SU-DHL-6 (cell line): ENCODE measurements around the gene CHERP.

Source experiments
- H2AFZ ChIP-seq: fragments of 200-600 bp; sonication (generic); 2 replicates; pipeline ENCODE4 v1.6.1; 2014; ENCODE audit warnings: low read depth, mild to moderate bottlenecking, moderate library complexity, mixed read lengths, antibody characterized with exemption, low read length; ENCODE audit not compliant: severe bottlenecking
- H3F3A ChIP-seq: fragments of 200-600 bp; shearing (Covaris generic); 2 replicates; pipeline ENCODE4 v1.6.0; 2016; ENCODE audit warnings: antibody characterized with exemption, mild to moderate bottlenecking; ENCODE audit not compliant: insufficient read depth
- H3K27ac ChIP-seq: fragments of 200-600 bp; sonication (generic); 2 replicates; pipeline ENCODE4 v1.5.1; 2016; ENCODE audit warnings: low read depth, mild to moderate bottlenecking, low read length, moderate library complexity, mixed read lengths
- H3K27me3 ChIP-seq: fragments of 200-600 bp; sonication (generic), shearing (Covaris generic); 2 replicates; pipeline ENCODE4 v1.6.0; 2014; ENCODE audit warnings: mild to moderate bottlenecking, low read length
- H3K36me3 ChIP-seq: fragments of 200-600 bp; sonication (generic); 2 replicates; pipeline ENCODE4 v1.6.1; 2014; ENCODE audit warnings: mild to moderate bottlenecking, low read length, mixed read lengths
- H3K4me2 ChIP-seq: fragments of 300-600, 200-600 bp; shearing (Covaris generic), sonication (generic); 2 replicates; pipeline ENCODE4 v1.6.0; 2014; ENCODE audit warnings: low read length, low read depth, mild to moderate bottlenecking; ENCODE audit not compliant: poor library complexity, severe bottlenecking
- H3K4me3 ChIP-seq: fragments of 200-600 bp; sonication (generic); 2 replicates; pipeline ENCODE4 v1.5.1; 2014; ENCODE audit warnings: antibody characterized with exemption, low read length, mild to moderate bottlenecking, mixed read lengths; ENCODE audit not compliant: insufficient read depth, poor library complexity, severe bottlenecking
- H3K79me2 ChIP-seq: fragments of 200-600 bp; sonication (generic); 2 replicates; pipeline ENCODE4 v1.6.1; 2014; ENCODE audit warnings: mild to moderate bottlenecking, low read length, moderate library complexity; ENCODE audit not compliant: insufficient read depth
- H3K9ac ChIP-seq: fragments of 200-600 bp; sonication (generic); 2 replicates; pipeline ENCODE4 v1.7.0; 2014; ENCODE audit warnings: mild to moderate bottlenecking, low read length
- H3K9me2 ChIP-seq: fragments of 200-600 bp; sonication (generic); replicated peaks from 2 replicates; pipeline ENCODE4 v1.6.1; 2014; ENCODE audit warnings: low read length; ENCODE audit not compliant: insufficient read depth
- H3K9me3 ChIP-seq: fragments of 200-600 bp; sonication (generic); 2 replicates; pipeline ENCODE4 v1.6.1; 2014; ENCODE audit warnings: low read length, mixed read lengths; ENCODE audit not compliant: insufficient read depth
- H4K20me1 ChIP-seq: fragments of 200-600 bp; sonication (generic); 2 replicates; pipeline ENCODE4 v1.6.1; 2014; ENCODE audit warnings: low read depth, mild to moderate bottlenecking, antibody characterized with exemption, low read length, moderate library complexity, mixed read lengths
- EZH2phosphoT487 ChIP-seq: fragments of 200-600 bp; sonication (generic), shearing (Covaris generic); conservative IDR thresholded peaks from 2 replicates; pipeline ENCODE4 v1.6.1; 2018; ENCODE audit warnings: mild to moderate bottlenecking, antibody characterized with exemption, low read length, moderate library complexity, mixed read lengths
- TF ChIP-seq, protein P1 (sequence below): fragments of 200-600 bp; sonication (generic); IDR thresholded peaks from one replicate; pipeline ENCODE4 v1.5.1; 2017; ENCODE audit warnings: antibody characterized with exemption, mild to moderate bottlenecking, low read length, moderate library complexity; ENCODE audit not compliant: insufficient read depth, poor library complexity, severe bottlenecking

Gene CHERP

DNA sequence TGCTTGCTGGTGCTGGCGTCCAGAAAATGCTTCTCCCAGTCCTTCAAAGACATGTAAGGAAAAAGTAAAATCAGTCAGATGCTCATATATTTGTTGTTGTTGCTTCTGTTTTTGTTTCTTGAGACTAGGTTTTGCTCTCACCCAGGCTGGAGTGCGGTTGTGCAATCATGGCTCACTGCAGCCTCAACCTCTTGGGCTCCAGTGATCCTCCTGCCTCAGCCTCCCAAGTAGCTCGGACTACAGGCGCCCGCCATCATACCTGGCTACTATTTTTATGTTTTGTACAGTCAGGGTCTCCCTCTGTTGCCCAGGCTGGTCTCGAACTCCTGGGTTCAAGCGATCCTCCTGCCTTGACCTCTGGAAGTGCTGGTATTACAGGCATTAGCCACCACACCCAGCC lies 59.5 kb downstream of the CHERP start:
- H3K27me3 ChIP-seq: no peaks in the 10 kb centered on the region
- TF ChIP-seq EZH2phosphoT487: no peak
- TF ChIP-seq, protein P1, sequence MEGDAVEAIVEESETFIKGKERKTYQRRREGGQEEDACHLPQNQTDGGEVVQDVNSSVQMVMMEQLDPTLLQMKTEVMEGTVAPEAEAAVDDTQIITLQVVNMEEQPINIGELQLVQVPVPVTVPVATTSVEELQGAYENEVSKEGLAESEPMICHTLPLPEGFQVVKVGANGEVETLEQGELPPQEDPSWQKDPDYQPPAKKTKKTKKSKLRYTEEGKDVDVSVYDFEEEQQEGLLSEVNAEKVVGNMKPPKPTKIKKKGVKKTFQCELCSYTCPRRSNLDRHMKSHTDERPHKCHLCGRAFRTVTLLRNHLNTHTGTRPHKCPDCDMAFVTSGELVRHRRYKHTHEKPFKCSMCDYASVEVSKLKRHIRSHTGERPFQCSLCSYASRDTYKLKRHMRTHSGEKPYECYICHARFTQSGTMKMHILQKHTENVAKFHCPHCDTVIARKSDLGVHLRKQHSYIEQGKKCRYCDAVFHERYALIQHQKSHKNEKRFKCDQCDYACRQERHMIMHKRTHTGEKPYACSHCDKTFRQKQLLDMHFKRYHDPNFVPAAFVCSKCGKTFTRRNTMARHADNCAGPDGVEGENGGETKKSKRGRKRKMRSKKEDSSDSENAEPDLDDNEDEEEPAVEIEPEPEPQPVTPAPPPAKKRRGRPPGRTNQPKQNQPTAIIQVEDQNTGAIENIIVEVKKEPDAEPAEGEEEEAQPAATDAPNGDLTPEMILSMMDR: no peak
- no peaks in the 10 kb centered on the region for H3K36me3 ChIP-seq
- no peak overlapping the region for H3K27ac ChIP-seq
- H3K9me3 ChIP-seq: no peaks in the 10 kb centered on the region
- no peaks in the 10 kb centered on the region for H3K79me2 ChIP-seq
- no peak overlapping the region for H3K4me3 ChIP-seq
- H3K9ac ChIP-seq: no peak overlapping the region
- no peak overlapping the region for H2AFZ ChIP-seq
- no peak overlapping the region for H3K4me2 ChIP-seq
- H3K9me2 ChIP-seq: no peaks in the 10 kb centered on the region
- H4K20me1 ChIP-seq: no peaks in the 10 kb centered on the region
- H3F3A ChIP-seq: no peaks in the 10 kb centered on the region

DNA sequence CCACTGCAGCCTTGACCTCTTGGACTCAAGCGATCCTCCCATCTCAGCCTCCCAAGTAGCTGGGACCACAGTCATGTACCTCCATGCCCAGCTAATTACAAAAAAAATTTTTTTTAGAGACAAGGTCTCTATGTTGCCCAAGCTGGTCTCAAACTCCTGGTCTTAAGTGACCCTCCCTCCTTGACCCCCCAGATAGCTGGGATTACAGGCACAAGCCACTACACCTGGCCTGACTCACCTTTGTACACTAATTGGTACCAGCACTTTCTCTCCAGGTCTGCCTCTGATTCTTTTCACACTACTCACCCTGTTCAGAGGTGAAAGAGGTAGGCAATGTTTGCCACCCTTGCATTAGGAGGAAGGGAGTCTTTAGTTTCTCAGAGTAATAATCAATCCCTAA lies 64.9 kb downstream of the CHERP start:
- no peak overlapping the region for H3K9ac ChIP-seq
- H3K9me3 ChIP-seq: no peaks in the 10 kb centered on the region
- H3K27me3 ChIP-seq: no peaks in the 10 kb centered on the region
- no peaks in the 10 kb centered on the region for H3K9me2 ChIP-seq
- no peak overlapping the region for H3K27ac ChIP-seq
- no peaks in the 10 kb centered on the region for H3K79me2 ChIP-seq
- H3K4me3 ChIP-seq: no peak overlapping the region
- no peaks in the 10 kb centered on the region for H3K36me3 ChIP-seq
- H2AFZ ChIP-seq: no peak overlapping the region
- no peaks in the 10 kb centered on the region for H4K20me1 ChIP-seq
- no peak overlapping the region for H3K4me2 ChIP-seq
- H3F3A ChIP-seq: no peaks in the 10 kb centered on the region
- TF ChIP-seq EZH2phosphoT487: no peak
- TF ChIP-seq, protein P1: no peak

DNA sequence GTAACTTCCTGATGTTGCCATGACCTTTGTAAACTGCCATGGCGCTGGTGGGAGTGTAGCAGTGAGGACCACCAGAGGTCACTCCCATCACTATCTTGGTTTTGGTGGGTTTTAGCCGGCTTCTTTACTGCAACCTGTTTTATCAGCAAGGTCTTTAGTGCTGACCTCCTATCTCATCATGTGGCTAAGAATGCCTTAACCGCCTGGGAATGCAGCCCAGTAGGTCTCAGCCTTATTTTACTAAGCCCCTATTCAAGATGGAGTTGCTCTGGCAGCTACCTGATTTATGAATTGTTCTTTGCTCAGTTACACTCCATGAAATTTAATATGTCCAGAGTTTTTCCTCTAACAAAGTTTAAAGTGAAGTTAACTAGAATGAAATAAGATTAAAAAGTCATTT lies 65.8 kb downstream of the CHERP start:
- no peaks in the 10 kb centered on the region for H3K36me3 ChIP-seq

More for the DNA sequence above, 65.8 kb downstream of the CHERP start:
- no peak overlapping the region for H3K4me2 ChIP-seq
- no peaks in the 10 kb centered on the region for H3K9me3 ChIP-seq
- H3K79me2 ChIP-seq: peaks cover 3% of the 10 kb centered on the region
- H3F3A ChIP-seq: no peaks in the 10 kb centered on the region
- H3K9me2 ChIP-seq: no peaks in the 10 kb centered on the region
- no peak overlapping the region for H3K27ac ChIP-seq
- TF ChIP-seq, protein P1: no peak
- no peak for TF ChIP-seq EZH2phosphoT487
- H3K9ac ChIP-seq: no peak overlapping the region
- H3K4me3 ChIP-seq: no peak overlapping the region
- no peak overlapping the region for H2AFZ ChIP-seq
- no peaks in the 10 kb centered on the region for H4K20me1 ChIP-seq
- H3K27me3 ChIP-seq: no peaks in the 10 kb centered on the region
